GM21526 (cell line): ENCODE data around the gene TMBIM4.
"Not testable (repeated sequence)": the region's sequence is repeated elsewhere in the genome, so short reads cannot be mapped to it uniquely, and the experiment has no call there.

ENCODE experiments used
- ATAC-seq: cut with Tn5 transposase; IDR thresholded peaks from one replicate; pipeline ENCODE4 v1.9.1; 2021; ENCODE audit warnings: moderate library complexity; ENCODE audit not compliant: unreplicated experiment, low FRiP score

Gene TMBIM4, protein sequence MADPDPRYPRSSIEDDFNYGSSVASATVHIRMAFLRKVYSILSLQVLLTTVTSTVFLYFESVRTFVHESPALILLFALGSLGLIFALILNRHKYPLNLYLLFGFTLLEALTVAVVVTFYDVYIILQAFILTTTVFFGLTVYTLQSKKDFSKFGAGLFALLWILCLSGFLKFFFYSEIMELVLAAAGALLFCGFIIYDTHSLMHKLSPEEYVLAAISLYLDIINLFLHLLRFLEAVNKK

DNA sequence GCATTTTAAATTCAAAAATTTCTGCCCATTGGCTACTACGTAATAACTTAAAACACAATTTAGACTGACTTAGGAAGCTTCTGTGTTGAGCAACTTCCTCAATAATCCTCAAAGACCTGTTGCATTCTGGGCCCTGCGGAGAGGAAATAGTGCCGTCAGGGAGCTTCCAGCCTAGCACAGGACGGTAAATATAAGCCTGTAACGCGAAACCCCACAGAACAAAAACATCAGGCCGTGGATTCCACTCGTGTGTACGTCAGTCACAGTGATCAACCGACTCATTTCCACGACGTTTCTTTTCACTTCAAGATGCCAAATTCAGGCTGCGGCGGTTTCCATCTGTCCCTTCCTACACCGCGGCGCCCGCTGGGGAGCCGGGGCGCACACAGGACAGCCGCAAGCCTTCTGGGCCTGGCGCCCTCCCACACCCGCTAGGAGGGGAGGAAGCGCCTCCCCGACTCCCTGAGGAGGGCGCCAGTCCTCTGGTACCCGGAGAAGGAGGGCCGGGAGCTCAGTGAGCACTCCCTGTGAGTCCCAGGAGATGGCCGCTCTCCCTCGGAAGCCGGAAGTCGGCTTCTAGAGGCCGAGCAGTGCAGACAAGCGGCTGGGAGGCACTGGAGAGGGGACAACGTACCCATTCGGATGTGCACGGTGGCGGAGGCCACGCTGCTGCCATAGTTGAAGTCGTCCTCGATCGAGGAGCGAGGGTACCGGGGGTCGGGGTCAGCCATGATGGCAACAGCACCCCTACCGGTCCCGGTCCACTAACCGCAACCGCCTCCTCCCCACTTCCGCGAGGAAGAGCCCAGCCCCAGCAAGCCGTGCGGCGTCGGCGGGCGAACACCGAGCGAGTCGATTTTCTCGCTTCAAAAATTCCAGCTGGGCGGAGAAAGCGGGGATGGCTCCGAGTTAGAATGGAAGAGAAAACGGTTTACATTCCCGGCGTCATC is at the start of gene TMBIM4:
TSS of gene TMBIM4 (minus strand) at position 776 of the 950 bp plus-strand sequence. CDS start at position 731, 45 bp downstream.
- peak; percentile 82 for ATAC-seq

DNA sequence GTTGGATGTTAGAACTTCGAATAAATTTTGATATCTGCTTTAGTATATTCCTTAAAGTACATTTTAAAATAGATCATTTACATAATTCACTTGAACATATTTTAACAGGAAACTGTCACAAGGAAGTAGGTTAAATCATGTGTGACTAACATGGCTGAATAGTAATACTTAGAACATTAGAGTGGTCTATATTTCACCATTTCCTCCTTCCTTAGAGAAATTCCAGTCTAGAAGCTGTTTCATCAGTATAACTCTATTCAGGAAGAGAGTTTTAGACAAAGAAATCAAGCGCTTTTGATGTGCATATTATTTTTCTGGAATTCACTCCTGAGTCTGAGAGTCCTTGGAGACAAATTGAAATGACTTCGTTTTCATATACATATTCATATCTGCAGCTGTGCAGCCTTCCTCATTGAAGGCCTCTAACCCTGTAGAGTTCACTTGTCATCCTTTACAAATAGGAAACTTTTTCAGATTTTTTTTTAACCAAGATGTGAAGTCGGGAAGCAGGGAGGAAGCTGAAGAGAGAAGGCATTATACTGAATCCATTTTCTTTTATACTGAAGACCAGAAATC is 47.6 kb upstream of the TMBIM4 start:
- ATAC-seq, result no peak

DNA sequence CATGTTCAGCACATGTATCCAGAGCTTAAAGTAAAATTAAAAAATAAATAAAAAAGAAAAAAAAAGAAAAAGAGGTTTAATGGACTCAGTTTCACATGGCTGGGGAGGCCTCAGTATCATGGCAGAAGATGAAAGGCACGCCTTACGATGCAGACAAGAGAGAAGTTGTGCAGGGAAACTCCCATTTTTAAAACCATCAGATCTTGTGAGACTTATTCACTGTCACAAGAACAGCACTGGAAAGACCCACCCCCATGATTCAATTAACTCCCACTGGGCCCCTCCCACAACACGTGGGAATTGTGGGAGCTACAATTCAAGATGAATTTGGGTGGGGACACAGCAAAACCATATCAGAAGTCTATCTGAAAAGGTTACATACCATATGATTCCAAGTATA is 43.2 kb upstream of the TMBIM4 start:
- not testable (repeated sequence) for ATAC-seq

DNA sequence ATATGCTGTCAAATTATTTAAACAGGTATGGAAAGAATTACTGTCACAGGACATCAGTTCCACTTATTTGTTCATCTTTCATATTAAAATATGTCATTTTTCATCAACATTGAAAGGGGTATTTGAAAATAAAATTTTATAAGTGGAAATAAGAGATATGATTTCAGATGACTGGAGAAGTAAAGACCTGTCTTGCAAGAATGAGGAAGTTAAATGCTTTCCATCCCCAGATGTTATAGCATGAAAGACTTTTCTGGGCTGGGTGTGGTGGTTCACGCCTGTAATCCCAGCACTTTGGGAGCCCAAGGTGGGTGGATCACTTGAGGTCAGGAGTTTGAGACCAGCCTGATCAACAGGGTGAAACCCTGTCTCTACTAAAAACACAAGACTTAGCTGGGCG is 41.8 kb upstream of the TMBIM4 start:
- ATAC-seq, result not testable (repeated sequence)

DNA sequence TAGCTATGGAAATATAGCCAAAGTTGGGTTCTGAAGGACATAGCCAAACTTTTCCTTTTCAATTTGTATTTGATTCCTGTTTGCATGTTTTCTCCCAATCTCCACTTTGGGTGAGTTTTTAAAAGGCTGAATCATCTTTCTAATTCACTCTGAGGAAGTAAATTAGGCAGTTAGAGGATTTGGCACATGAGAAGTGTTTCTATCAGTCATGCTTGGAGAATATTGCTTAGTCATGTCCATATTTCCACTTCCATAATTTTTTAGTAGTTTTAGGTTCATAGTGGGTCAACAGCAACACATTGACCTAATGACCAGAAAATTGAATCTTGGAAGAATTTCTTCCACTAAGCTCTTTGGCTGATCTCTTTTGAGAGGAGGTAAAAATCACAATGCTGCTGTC is 41.0 kb upstream of the TMBIM4 start:
- ATAC-seq, result no peak

DNA sequence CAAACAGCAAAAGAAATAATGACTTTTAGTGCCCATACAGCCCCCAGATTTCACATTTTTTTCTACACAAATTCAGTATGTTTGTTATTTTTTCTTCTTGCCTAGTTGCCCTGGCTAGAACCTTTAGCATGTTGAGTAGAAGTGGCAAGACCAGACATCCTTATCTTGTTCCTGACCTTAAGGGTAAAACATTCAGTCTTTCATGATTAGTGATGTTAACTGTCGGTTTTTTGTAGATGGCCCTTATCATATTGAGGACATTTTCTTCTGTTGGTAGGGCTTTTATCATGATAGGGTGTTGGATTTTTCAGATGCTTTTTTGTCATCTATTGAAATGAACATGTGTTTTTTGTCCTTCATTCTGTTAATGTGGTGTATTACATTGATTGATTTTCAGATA is 36.3 kb upstream of the TMBIM4 start:
- ATAC-seq, result no peak

DNA sequence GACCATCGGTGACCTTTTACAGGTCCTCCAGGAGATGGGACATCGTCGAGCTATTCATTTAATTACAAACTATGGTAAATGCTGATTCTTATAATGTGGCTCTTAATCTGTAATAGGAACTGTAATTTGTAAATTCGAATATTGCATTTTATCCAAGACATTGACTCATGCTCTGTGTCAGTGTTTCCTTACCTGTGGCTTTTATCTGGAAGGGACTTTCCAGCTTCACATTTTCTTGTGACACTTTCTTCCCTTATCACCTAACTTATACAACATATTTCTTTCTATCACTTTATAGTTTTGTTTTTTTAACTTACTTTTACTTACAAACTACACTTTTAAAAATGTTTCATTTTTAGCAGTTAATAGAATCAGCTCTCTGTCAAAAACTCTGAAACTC is 34.0 kb upstream of the TMBIM4 start:
- ATAC-seq, result no peak

DNA sequence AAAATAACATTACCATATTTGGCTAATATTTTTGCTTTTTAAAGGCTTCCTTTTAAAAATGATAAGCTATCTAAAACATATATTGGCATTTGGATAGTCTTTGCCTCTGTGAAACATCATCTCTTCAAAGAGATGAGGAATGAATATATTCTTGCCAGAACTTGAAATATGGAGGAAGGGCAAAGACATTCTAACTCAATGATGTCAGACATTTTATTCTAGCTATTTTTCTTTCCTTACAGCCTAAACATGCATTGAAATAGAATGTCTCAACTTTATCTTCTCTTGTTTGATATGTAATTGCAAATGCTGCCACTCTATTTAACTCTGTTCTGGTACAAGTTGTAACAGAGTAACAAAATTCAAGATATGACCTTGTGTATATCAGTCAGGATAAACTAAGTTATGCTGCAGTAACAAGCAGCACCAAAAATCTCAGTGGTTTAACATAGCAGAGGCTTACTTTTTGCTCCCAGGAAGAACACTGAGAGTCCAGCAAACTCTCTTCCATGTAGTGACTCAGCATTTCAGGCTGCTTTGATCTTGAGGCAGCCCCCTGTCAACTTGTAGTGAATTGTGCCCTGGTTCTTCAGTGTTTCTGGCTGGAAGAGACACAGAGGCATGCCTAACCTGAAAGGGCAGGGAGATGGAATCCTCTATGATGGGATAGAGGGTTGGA is 30.2 kb upstream of the TMBIM4 start:
- ATAC-seq, result no peak

DNA sequence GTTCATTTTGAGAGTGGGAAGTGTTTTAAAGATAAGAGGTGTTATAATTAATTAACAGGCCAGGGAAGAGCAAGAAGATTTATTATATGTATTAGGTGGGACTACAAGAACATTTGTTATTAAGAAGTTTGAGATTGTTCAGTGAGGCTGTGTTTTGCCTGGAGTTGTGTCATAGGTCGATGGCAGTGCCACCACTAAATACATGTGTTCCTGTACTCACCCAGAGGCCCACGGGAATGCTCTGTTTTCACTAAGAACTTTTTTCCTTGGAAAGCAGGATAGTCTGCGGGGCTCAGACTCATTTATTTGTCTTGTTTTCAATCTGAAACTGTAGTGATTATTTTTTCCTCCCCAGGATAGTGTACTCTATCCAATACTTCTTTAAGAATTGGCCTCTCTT is 29.3 kb upstream of the TMBIM4 start:
- ATAC-seq, result no peak

DNA sequence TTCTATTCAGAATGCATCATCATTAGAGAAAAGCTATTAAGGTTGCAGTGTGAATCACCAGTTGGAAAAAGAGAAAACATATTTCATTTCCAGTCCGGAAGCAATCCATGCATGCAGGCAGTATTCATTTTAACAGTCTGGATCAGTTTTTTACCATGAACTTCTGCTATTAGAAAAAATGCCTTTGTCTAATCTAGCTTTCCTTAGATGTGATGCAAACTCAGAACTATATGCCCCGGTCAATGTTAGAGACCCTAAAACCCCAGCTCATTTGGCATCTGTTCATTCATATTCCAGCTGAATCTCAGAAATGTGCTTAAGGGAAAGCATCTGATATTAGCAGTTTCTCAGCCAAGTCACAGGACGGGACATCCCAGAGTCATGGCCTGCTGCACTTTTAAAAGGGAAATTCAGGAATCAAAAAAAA is 27.7 kb upstream of the TMBIM4 start:
- ATAC-seq, result no peak

DNA sequence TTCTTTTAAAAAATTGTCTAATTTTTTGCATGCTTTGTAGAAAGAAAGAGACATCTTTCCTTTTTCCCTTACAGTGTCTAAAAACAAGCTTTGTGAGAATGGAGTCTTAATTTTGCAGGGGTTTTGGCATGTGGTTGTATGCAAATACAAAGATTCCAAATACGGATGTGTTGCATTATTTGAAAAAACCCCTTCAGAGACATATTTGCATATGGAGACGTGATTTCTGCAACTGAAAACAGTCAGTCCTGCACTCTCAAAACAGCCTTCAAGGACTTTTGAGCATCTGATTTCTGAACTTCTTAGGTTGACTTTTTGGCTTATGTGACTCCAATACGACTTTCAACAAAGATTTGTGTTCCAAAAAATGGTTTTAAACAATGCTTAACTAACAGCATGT is 27.0 kb upstream of the TMBIM4 start:
- peak; percentile 85 for ATAC-seq

DNA sequence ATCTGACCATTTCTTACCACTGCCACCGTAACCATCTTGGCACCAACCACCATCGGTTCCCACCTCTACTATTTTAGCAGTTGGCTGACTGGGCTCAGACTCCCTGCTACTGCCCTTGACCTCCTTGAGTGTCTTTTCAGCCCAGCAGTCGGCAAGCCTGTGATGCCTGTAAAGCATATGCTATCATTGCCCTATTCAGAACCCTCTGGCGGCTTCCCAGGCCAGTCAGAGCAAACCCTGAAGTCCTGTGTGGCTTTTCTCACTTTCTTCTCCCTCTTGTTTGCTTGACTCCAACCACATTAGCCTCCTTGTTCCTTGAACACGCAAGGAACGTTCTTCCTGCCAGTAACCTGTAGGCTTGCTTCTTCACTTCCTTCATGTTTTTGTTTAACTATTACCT is 25.4 kb upstream of the TMBIM4 start:
- no peak for ATAC-seq

DNA sequence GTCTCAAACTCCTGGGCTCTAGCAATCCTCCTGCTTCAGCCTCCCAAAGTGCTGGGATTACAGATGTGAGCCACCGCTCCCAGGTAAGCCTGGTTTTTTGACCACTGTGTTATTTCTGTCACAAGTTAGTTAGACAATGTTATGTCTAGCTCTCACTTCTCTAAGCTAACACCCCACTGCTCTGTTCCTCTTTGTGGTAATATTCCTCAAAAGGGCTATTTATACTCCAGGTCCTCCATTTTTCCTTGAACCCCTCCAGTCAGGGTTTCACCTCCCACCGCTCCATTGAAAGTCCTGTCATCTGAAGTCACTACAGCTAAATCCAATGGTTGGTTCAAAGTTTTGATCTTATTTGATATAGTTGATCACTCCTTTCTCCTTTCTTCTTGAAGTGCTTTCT is 24.3 kb upstream of the TMBIM4 start:
- no peak for ATAC-seq

DNA sequence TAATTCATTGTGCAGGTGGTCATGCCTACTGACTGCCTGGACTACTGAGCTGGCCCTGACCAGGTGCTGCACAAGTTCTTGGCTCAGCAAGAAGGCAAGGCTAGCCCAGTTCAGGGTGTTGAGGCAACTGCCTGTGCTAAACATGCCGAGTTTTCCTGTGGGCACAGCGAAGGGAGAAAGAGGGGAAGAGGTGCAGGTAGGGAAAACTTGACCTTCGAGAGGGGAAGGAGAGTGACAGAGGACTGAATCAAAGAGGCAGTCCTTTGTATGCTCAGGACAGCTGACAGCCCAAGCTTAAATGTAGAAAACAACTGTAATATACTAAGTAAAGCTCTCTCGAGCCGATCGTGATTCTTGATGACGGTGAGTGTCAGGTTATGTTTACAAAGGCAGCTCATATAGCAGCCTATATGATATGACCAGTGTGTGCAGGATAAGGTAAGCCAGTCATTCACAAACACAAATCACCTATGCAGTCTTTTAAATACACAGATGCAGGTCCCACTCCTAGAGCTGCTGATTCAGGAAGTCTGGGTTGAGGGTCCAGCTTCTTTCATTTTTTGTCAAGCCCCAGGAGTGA is 21.8 kb upstream of the TMBIM4 start:
- ATAC-seq, result no peak

DNA sequence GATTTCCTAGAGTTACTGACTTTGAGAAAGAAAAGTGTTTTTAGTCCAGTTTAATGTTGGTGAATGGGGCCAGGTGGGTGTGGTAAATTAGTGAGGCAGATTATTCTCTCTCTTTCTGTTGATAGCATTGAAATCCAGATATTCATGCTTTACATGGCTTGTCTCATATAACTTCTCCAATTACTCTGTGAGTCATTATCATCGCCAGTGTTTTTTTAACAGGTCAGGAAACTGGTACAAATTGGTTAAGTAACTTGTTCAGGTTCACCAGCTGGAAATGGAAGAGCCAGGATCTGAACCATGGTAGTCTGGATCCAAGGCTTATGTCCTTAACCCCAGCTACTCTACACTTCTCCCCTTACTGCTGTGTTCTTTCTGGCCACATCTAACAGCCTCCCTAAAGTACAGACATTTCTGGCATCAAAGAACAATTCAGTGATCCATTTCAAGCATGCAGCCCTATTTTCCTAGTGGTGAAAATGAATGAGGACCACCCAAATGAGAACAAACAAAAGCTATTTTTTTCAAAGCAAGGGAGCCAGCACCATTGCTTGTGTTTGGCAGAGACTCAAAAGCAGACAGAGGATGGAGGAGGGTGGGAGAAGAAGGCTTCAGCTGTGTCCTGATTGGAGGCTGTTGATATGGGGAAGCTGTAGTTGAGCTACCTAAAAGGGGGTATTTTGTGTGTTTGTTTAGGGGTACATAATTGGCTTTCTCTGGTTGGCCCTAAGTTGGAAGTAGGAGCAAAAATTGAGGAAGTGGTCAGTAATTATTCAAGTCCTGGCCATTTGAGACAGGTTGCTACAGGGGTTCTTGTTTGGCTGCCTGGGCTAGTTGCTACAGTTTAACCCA is 20.9 kb upstream of the TMBIM4 start:
- ATAC-seq, result no peak

DNA sequence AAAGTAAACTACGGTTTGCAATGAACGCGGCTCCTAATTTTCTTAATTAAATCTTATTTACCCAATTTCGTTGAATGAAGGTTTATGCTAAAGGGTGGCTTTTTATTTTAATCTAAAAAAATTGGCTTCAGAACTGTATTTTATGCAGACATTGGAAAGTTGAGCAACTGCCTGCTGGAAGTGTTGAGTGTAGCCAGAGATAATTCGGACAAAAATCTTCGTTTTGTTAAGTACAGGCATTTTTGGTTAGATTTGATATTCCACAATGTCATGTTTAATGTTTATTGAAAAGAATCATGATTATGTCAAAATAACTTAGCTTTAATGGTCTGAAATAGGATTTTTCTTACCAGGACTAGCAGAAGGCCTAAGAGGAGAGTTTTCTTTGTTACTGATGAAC is 20.1 kb upstream of the TMBIM4 start:
- ATAC-seq, result no peak

DNA sequence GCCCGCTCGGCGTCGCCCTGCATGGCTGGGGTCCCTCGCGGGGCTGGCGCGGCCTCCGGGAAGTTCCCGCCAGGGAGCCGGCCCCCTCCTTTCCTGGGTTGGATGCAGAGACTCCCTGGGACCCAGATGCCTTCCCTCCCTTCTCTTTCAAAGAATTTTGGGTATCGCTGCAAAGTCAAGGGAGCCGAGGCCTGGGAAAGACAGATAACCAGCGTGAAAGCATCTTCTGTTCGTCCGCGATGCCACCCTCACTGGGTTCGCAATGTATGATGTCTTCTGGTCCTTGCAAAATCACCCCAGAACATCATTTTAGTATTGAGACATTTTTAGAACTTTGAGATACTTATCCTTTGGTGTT is 19.7 kb upstream of the TMBIM4 start:
- no peak for ATAC-seq

DNA sequence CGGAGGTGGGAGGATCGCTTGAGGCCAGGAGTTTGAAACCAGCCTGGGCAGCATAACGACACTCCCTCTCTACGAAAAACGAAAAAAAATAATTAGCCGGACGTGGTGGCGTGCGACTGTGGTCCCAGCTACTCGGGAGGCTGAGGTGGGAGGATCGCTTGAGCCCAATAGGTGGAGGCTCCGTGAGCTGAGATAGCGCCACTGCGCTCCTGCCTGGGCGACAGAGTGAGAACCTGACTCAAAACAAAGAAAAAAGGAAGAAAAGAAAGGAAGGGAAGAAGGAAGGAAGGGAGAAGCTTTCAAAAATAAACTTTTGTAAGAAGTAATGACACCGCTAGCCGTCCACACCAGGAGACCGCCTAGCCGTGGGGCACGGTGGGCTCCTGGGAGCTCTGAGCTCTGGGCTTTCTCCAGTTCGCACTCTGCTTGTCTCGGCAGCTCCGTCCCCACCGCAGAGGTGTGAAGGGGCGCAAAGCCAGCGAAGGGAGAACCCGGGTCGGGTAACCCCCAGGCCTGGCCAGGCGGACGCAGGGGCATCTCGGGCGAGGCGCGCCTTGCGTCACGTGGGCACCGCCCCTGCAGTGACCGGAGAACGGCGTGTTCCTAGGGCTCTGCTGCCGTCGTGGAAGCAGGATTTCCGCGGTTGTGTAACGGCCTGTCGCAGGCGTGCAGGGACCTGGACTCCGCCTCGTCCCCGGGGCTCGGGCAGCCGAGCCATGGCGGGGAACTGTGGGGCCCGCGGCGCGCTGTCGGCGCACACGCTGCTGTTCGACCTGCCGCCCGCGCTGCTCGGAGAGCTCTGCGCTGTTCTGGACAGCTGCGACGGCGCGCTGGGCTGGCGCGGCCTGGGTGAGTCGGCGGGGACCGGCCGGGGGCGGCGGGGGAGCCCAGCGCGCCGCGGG is 19.0 kb upstream of the TMBIM4 start, which contains the start of gene IRAK3:
TSS of gene IRAK3 (plus strand) at position 631 of the 902 bp plus-strand sequence. CDS start at position 717, 86 bp downstream.
- peak; percentile 58 for ATAC-seq

DNA sequence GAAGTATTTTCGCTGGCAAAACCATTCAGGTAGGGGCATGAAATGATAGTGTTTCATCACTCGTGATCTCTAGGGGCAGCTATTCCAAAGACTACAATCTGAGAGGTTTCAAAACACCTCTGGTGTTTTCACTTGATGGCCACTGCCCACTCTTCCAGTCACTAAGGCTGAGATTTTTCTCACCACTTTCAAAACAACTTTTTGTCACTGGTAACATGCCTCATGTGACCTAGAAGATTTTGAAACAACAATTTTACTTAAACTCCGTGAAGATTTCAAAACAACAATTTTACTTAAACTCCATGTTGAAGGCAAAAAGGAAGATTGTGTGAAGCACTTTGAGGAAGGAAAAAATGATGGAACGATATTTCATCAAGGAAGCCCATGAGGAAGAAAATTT is 18.0 kb upstream of the TMBIM4 start:
- no peak for ATAC-seq
